Spleen (tissue), 7 donors: ENCODE results near the gene MTIF2.

Experiments
- CTCF ChIP-seq, 11 experiments: fragments of 200-600 bp in 7 of 11; fragments of 450-650 bp in 4 of 11; sonication (generic) in 4 of 11; IDR thresholded peaks in 8 of 11; conservative IDR thresholded peaks in 3 of 11; 1 replicate in 7 of 11; 2 replicates in 4 of 11; pipeline versions ENCODE4 v1.4.0 to v1.8.0; 2016 to 2021; ENCODE audit warnings: antibody characterized with exemption in 11 of 11, inconsistent platforms in 4 of 11, mild to moderate bottlenecking in 1 of 11
- POLR2A ChIP-seq, 3 donors: fragments of 450-650 bp; IDR thresholded peaks; one replicate each; pipeline ENCODE4 v1.5.1; 2017; ENCODE audit warnings: antibody characterized with exemption in 3 of 3, mild to moderate bottlenecking in 1 of 3
- POLR2AphosphoS5 ChIP-seq, 3 donors: sonication (generic); formaldehyde crosslinking; IDR thresholded peaks; one replicate each; pipeline ENCODE4 v1.5.1; 2017; ENCODE audit warnings: antibody characterized with exemption in 3 of 3
- donor health status: DM: no; HTN: no; CAD: no; lungs with moderate emphysema.
- donor health status: DM: no; HTN: no; CAD: no.
- donor health status: DM: no; HTN: no; CAD: no.

DNA sequence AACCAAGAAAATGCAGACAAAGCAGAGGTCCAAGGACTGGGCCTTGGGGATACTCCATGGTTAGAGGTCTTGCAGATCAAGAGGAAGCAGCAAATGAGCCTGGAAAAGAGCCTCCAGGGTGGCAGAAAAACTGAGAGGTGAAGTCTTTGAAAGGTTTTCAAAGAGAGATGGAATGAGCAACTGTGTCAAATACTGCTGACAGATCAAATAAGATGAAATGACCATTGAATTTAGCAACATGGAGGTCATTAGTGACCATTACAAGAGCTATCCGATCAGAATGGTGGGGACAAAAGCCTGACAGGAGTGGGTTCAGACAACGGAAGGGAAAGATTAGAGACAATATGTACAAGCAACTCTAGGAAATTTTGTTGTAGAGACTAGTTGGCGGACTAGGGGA, 38.5 kb downstream of the MTIF2 start:
- no peak for TF ChIP-seq CTCF (IDR thresholded peaks at IDR 0.05 in 8 of 11, conservative IDR thresholded peaks at IDR 0.05 in 3 of 11)
- no peak for TF ChIP-seq POLR2A (IDR thresholded peaks at IDR 0.05)
- no peak for TF ChIP-seq POLR2AphosphoS5 (IDR thresholded peaks at IDR 0.05)
